Measurements from ENCODE around the gene KLHL17.

The KLHL17 gene

GRCh38 chr1:923131-923990 is 37.0 kb upstream of the KLHL17 start, which contains the start of gene SAMD11:
Gene SAMD11 (plus strand): TSS chr1:923923. CDS start chr1:924432, 509 bp downstream.
- Histone ChIP-seq H3K36me3 (ENCODE audit: low read depth) (no peaks in the 10 kb centered on the region), H3K4me1 (ENCODE audit: insufficient read depth, poor library complexity, severe bottlenecking) (peaks cover 4% of the 10 kb centered on the region), H3K27me3 (ENCODE audit: insufficient read depth, poor library complexity, severe bottlenecking) (peaks cover 82% of the 10 kb centered on the region), H3K9me3 (ENCODE audit: severe bottlenecking) (no peaks in the 10 kb centered on the region), H3K4me3 (ENCODE audit: severe bottlenecking) (peak within 1 kb of the TSS; percentile 31), H3K27ac (ENCODE audit: poor library complexity, severe bottlenecking) (no peak within 1 kb of the TSS)
- DNase-seq (ENCODE audit: low spot score) (no peak), ATAC-seq (ENCODE audit: low read depth) (peak; percentile 33; the same call in 2 of the 3 replicates)
- TF ChIP-seq, protein P1, sequence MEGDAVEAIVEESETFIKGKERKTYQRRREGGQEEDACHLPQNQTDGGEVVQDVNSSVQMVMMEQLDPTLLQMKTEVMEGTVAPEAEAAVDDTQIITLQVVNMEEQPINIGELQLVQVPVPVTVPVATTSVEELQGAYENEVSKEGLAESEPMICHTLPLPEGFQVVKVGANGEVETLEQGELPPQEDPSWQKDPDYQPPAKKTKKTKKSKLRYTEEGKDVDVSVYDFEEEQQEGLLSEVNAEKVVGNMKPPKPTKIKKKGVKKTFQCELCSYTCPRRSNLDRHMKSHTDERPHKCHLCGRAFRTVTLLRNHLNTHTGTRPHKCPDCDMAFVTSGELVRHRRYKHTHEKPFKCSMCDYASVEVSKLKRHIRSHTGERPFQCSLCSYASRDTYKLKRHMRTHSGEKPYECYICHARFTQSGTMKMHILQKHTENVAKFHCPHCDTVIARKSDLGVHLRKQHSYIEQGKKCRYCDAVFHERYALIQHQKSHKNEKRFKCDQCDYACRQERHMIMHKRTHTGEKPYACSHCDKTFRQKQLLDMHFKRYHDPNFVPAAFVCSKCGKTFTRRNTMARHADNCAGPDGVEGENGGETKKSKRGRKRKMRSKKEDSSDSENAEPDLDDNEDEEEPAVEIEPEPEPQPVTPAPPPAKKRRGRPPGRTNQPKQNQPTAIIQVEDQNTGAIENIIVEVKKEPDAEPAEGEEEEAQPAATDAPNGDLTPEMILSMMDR (IDR thresholded peaks at IDR 0.05; ENCODE audit: poor library complexity, severe bottlenecking), result no peak

DNA sequence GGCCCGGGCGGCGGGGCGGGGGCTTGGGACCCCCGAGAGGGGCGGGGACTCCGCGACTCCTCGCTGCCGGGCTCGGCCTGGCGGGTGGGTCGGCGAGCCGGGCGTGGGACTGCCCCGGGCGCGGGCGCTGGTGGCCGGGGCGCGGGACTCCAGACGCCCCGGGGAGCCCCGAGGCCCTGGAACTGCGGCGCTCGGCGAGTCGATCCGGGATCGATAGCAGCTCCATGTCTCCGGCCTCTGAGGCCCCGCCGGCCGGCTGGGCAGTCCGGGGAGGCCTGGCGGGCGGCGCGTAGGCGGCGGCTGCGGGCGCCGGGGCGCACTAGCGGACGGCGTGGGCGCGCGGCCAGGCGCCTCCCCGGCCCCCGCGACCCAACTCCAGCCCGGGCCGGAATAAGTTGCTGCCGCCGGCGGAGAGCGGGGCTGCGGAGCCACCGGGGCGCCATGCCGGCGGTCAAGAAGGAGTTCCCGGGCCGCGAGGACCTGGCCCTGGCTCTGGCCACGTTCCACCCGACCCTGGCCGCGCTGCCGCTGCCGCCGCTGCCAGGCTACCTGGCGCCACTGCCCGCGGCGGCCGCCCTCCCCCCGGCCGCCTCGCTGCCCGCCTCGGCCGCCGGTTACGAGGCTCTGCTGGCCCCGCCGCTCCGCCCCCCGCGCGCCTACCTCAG is 36.3 kb upstream of the KLHL17 start:
- DNase-seq (ENCODE audit: low spot score), result no peak
- TF ChIP-seq, protein P1 (IDR thresholded peaks at IDR 0.05; ENCODE audit: poor library complexity, severe bottlenecking), result no peak
- H3K9me3 ChIP-seq (ENCODE audit: severe bottlenecking), result no peaks in the 10 kb centered on the region
- H3K27ac ChIP-seq (ENCODE audit: poor library complexity, severe bottlenecking), result no peak overlapping the region
- peak overlapping the region; percentile 31 for H3K4me3 ChIP-seq (ENCODE audit: severe bottlenecking)
- H3K27me3 ChIP-seq (ENCODE audit: insufficient read depth, poor library complexity, severe bottlenecking), result peaks cover 82% of the 10 kb centered on the region
- H3K4me1 ChIP-seq (ENCODE audit: insufficient read depth, poor library complexity, severe bottlenecking), result peaks cover 4% of the 10 kb centered on the region
- H3K36me3 ChIP-seq (ENCODE audit: low read depth), result no peaks in the 10 kb centered on the region
- ATAC-seq (ENCODE audit: low read depth), result no peak

- no peak for DNase-seq (ENCODE audit: low spot score)
- H3K4me3 ChIP-seq (ENCODE audit: severe bottlenecking), result peak overlapping the region; percentile 31
These were observed 35.5 kb upstream of the KLHL17 start for GRCh38 chr1:924656-925560.

DNA sequence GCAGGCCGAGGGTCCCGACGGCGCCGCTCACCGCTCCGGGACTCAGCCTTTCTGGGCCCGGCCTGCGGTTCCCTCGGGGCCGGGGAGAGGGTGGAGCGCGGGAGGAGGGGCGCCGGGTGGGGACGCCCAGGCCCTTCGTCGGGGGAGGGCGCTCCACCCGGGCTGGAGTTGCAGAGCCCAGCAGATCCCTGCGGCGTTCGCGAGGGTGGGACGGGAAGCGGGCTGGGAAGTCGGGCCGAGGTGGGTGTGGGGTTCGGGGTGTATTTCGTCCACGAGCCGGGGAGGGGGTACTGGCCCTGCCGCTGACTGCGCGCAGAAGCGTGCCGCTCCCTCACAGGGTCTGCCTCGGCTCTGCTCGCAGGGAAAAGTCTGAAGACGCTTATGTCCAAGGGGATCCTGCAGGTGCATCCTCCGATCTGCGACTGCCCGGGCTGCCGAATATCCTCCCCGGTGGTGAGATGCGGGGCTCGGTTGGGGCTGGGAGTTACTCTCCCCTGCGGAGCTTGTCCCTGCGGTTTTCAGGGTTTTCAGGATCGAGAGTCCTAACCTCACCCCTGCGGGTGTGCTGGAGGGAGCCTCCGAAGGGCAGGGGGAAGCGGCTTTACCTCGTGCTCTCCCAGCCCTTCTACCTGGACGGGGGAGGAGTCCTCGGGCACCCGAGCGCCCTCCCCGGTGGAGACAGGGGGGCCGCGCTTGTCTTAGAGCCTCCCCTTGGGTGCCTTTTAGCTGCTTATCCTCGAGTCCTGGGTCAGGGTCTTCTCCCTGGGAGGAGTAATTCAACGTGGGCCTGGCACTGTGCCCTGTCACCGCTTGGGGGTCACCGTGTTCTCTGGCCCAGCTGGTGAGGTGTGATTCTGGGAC is 34.6 kb upstream of the KLHL17 start:
- H3K4me1 ChIP-seq (ENCODE audit: insufficient read depth, poor library complexity, severe bottlenecking), result peaks cover 2% of the 10 kb centered on the region
- no peaks in the 10 kb centered on the region for H3K36me3 ChIP-seq (ENCODE audit: low read depth)
- H3K4me3 ChIP-seq (ENCODE audit: severe bottlenecking), result no peak overlapping the region
- peaks cover 72% of the 10 kb centered on the region for H3K27me3 ChIP-seq (ENCODE audit: insufficient read depth, poor library complexity, severe bottlenecking)
- TF ChIP-seq, protein P1 (IDR thresholded peaks at IDR 0.05; ENCODE audit: poor library complexity, severe bottlenecking), result no peak
- ATAC-seq (ENCODE audit: low read depth) (no peak), DNase-seq (ENCODE audit: low spot score) (no peak)
- H3K9me3 ChIP-seq (ENCODE audit: severe bottlenecking), result no peaks in the 10 kb centered on the region
- H3K27ac ChIP-seq (ENCODE audit: poor library complexity, severe bottlenecking), result no peak overlapping the region

More at GRCh38 chr1:924656-925560, 35.5 kb upstream of the KLHL17 start:
- no peak overlapping the region for H3K27ac ChIP-seq (ENCODE audit: poor library complexity, severe bottlenecking)
- H3K9me3 ChIP-seq (ENCODE audit: severe bottlenecking), result no peaks in the 10 kb centered on the region
- H3K27me3 ChIP-seq (ENCODE audit: insufficient read depth, poor library complexity, severe bottlenecking), result peaks cover 76% of the 10 kb centered on the region
- ATAC-seq (ENCODE audit: low read depth), result 0 out of 3 replicates have a peak, but pooled peaks have one; percentile 17
- peaks cover 4% of the 10 kb centered on the region for H3K4me1 ChIP-seq (ENCODE audit: insufficient read depth, poor library complexity, severe bottlenecking)
- TF ChIP-seq, protein P1 (IDR thresholded peaks at IDR 0.05; ENCODE audit: poor library complexity, severe bottlenecking), result no peak
- no peaks in the 10 kb centered on the region for H3K36me3 ChIP-seq (ENCODE audit: low read depth)

Data from RWPE2 (cell line).